GM12891 (cell line): ENCODE data around the gene WT1.

Experiments
- POLR2A ChIP-seq: IDR thresholded peaks from 2 replicates; pipeline ENCODE4 v1.6.1; 2011; ENCODE audit warnings: low read depth, low read length, control low read depth
- POLR2AphosphoS5 ChIP-seq: IDR thresholded peaks from 2 replicates; pipeline ENCODE4 v1.6.1; 2011; ENCODE audit warnings: low read depth, low read length, control low read depth
- POU2F2 ChIP-seq: IDR thresholded peaks from 2 replicates; pipeline ENCODE4 v1.6.1; 2011; ENCODE audit warnings: low read depth, mild to moderate bottlenecking, control low read depth, low read length, moderate library complexity

GRCh38 chr11:32440312-32440908 is 5.1 kb upstream of the WT1 start:
- no peak for TF ChIP-seq POLR2A
- no peak for TF ChIP-seq POLR2AphosphoS5
- no peak for TF ChIP-seq POU2F2
